NCI-H2107 treated with DMSO at 0.1 percent for 48 hours (cell line): Measurements from ENCODE around the gene CFAP221.

Experiments
- DNase-seq: peaks from one replicate; lab custom pipeline; 2025; ENCODE audit not compliant: unreplicated experiment; lab: John Stamatoyannopoulos, UW

Gene CFAP221

DNA sequence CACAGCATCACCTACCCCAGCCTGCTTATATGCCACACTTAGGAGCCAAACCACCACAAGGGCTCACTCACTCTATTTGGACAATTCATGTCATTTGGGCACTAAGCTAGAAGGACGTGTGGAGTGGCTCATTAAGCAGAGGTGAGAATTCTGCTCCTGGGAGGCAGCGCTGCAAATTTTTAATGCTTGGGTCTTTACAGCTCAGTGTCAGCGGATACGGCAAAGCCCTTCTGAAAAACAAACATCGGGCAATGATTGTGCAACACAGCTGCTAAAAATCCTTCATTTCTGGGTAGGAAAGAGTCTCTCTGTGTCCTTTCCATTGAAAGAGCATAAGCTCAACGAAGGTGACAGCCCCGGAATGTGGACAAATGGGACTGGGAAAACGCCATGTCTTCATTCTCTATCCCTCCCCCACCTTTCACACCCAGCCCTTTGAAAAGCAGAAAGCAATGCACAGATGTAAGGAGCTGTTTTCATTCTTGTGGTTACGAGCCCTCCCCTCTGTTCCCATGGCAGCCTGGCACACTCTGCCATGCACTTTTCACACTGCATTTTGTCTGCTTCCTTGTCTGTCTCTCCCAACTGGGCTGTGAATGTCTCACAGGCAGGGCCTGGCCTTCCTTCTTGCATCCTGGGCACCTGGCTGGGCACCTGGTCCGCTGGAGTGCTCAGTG, 150.7 kb downstream of the CFAP221 start:
- peak; percentile 82 for DNase-seq

DNA sequence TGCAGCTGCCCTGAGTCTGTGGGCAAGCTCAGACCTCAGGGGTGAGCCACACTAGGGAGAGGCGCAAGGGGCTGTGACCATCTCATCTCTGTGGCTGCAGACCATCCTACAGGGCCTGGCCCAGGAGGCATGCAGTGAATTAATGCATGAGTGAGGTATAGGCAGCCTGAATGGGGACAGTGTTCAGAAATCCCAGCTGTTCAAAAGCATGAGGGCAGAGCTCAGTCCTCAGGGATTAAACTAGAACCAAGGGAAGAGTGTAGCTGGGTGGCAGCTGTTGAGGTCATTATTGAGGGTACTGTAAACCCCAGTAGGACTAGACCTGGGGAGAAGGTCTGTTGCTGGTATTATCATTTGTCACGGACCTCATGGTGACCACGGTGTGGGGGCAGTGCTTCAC, 151.8 kb downstream of the CFAP221 start:
- no peak for DNase-seq

DNA sequence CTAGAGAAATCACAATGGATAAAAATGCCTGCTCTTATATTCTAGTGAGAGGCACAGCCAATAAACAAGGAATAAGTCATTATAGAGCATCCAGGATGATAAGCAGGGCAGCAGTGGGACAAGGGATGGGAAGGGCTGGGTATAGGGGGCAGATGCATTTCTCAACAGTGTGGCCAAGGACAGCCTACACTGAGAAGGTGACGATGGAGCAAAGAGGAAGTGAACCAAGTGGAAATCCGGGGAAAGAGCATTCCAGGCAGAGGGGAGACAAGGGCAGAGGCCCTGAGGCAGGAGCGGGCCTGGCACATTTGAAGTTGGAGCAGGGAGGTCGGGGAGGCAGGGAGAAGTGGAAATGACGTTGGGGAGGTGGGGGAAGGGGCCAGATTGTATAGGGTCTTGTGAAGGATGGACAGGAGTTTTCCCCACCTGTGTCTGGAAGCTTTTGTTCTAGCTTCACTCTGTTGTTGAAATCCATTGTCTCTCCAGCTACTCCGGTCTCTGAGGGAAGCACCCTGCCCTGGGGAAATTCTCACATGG, 152.3 kb downstream of the CFAP221 start:
- no peak for DNase-seq

DNA sequence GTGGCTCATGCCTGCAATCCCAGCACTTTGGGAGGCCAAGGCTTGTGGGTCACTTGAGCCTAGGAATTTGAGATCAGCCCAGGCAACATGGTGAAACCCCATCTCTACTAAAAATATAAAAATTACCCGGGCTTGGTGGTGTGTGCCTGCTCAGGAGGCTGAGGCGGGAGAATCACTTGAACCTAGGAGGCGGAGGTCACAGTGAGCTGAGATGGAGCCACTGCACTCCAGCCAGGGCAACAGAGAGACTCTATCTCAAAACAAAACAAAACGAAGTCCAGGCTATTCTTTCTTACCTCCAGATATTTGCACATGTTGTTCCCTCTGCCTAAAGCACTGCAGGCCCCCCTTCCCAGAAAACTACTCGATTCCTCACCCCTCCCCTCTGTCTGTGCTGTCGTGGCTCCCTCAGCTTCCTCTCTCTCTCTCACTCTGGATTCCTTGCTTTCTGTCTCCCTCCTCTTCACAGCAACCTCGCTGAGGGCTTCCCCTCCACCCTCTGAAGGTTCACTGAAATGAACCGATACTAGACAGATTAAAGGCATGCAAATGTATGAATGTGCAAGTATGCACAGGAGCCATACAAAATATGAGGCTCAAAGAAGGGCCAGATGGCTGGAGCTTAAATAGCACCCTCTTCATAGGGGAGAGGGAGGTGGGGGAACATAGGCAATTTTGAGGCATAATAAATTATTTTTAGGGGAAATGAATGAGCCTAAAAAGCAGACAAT, 153.2 kb downstream of the CFAP221 start:
- no peak for DNase-seq

DNA sequence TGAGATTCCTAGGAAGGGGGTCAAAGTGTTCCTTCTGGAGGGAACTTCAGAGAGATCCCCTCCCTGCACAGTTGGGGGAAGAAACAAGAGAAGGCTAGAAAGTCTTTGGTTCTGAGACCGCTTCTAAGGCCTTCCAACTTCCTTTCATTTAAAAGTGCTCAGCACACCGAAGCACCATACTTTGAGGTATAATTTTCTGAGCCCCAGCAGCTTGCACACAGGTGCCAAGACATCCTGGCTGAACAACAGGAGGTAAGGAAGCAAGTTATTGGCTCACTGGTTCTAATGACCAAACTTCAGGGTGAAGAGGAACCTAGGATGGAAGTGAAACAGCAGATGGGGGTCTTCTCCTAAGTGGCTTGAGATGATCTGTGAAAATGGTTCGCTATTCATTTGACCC, 154.0 kb downstream of the CFAP221 start:
- no peak for DNase-seq

DNA sequence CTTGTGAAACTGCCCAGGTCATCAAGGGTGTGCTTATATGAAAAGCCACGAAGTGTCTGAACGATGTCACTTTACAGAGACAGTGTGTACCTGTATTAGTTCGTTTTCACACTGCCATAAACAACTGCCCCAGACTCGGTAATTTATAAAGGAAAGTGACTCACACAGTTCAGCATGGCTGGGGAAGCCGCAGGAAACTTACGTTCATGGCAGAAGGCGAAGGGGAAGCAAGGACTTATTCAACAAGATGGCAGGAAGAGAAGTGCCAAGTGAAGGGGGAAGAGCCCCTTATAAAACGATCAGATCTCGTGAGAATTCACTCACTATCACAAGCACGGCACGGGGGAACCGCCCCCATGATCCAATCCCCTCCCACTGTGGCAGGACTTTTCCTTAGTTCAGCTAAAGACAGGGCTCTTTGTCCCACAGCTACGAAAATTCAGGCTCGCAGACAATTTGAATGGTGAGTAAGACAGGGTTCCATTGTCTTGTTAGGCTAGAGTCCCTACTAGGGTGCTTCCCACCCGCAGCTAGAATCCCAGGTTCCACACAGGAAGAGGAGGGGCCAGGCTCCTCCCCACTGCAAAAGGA, 154.9 kb downstream of the CFAP221 start:
- DNase-seq: no peak

DNA sequence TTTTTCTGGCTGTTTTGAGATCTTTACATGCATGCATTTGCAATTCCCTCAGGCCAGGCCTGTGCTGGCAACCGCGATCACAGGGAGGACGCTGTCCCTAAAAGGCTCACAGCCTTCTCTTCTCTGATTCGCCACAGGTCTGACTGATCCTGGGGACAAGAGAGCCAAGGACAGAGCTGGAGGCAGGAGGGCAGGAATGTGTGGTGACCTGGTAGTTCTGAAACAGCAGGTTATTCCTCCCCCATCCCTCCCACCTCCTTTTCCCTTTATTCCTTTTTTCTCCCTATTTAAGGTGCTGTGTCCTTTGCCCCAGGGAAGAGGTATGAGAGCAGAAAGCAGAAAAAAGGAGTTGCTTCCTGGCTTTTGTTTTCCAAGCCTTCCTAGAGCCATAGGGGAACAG, 156.6 kb downstream of the CFAP221 start:
- DNase-seq: no peak

DNA sequence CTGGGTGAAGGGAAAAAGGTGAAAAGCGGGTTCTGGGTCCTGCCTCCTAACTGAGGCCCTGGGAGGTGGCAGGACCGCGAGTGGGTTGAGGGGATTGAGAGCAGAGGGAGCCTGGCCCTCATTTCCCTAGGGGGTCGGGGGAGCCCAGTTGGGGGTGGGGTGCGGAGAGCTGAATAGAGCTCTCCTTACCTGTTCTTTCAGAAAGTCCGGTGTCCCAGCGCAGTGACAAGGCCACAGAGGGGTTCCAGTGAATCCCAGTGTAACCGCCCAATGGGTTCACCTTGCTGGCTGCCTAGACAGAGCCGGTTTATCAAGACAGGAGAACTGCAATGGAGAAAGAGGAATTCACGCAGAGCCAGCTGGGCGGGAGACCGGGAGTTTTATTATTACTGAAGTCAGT, 157.1 kb downstream of the CFAP221 start:
- no peak for DNase-seq

DNA sequence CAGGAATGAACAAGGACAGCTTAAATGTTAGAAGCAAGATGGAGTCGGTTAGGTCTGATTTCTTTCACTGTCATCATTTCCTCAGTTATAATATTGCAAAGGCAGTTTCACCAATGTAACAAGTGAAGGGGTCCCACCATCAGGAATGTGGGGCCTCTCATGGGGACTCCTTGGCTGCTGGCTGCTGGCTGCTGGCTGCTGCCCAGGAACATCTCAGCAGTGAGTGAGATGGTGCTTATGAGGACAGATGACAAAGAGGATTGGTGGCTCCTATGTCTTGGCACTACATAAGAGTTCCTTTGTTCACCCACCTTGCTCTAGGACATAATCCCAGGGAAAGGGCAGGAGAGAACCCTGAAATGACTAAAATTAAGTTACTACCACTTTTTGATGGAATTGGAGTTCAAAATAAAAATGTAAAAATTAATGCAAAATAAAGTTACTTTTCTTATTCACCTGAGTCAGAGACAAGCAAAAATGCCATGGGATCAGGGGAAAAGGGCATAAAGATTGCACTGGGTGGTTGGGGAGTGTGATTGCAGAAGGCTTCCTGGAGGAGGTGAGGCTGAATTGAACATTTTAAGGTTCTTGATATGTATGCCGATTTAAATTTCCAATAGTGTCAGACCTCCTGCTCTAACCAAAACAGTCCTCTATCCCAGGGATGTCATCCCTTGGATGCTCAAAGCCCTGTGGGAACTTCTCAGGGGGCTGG, 158.1 kb downstream of the CFAP221 start:
- DNase-seq: no peak

DNA sequence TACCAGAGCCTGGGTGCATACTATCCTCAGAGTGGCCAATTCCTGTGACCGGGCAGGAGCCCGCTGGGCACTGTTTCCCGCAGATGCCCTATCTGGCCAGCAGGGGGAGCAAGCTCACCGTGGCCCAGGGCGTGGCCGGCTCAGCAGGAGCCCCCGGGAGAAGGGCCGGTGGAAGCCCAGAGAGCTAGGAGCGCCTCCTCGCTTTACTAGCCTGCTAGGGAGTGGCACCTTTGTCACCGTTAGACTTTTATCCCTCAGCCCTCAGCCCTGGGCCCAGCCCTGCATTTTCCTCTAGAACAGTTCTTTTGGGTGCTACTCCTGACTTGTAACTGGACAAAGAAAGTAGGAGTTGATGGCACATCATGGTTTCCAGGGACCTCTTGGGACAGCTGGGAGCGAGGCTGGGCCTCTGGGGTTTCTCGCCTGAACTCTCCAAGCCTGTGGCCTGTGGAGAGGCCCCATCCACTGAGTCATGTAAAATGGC, 158.7 kb downstream of the CFAP221 start:
- DNase-seq: peak; percentile 29

DNA sequence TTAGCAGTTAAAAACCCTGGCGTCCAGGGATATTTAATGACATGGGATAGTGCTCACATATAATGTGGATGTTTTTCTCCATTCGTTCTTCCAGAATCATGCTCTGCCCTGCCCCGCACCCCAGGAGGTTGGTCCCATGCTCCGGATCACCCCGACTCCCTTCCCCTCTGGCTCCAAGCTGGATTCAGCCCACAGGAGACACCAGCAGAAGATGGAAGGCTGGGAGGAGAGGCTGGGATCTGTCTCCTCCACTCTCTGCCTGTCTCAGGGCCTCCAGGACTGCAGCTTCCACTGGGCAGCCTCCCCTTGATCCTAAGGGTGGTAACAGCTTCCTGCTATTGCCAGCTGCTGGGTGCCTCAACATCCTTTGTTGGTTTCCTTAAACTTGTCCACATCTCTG, 159.3 kb downstream of the CFAP221 start:
- no peak for DNase-seq

DNA sequence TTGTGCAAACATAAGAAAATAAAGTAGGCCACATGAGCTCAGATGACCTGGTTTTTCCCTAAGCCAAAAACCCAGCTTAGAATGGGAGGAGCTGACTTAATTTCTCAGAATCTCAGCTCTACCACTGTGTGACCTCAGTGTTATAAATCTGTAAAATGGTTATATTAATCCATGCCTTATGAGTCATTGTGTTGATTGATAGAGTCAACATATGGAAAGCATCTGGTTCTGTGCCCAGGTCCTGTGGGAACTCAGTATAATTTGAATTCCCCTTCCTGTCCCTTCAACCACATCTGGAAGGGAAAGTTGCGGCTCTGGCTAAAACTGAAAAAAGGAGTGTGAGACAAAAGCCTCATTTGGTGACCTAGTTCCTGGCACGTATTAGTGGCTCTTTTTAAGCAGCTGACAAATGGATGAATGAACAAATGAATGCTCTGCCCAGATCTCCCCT, 160.4 kb downstream of the CFAP221 start:
- DNase-seq: no peak

DNA sequence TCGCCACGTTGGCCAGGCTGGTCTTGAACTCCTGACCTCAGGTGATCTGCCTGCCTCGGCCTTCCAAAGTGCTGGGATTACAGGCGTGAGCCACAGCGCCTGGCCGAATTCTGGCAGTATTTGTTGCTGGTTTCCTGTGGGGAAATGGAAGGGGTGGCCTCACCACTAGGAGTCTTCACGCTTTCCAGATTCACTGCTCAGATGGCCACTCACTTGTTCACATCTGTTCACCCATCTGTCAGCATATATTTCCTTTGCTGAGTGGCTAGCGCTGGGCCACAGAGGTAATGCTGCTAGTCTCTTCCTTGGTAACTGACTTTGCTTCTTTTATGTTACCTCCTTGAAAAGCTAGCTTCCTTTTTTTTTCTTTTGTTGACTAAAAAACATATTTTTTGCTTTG, 162.0 kb downstream of the CFAP221 start:
- DNase-seq: no peak
